ENCODE results near the gene TNS4.

TNS4 gene

GRCh38 chr17:40471846-40472732 lies 29.3 kb downstream of the TNS4 start:
- DNase-seq (ENCODE audit: low spot score), result no peak

DNA sequence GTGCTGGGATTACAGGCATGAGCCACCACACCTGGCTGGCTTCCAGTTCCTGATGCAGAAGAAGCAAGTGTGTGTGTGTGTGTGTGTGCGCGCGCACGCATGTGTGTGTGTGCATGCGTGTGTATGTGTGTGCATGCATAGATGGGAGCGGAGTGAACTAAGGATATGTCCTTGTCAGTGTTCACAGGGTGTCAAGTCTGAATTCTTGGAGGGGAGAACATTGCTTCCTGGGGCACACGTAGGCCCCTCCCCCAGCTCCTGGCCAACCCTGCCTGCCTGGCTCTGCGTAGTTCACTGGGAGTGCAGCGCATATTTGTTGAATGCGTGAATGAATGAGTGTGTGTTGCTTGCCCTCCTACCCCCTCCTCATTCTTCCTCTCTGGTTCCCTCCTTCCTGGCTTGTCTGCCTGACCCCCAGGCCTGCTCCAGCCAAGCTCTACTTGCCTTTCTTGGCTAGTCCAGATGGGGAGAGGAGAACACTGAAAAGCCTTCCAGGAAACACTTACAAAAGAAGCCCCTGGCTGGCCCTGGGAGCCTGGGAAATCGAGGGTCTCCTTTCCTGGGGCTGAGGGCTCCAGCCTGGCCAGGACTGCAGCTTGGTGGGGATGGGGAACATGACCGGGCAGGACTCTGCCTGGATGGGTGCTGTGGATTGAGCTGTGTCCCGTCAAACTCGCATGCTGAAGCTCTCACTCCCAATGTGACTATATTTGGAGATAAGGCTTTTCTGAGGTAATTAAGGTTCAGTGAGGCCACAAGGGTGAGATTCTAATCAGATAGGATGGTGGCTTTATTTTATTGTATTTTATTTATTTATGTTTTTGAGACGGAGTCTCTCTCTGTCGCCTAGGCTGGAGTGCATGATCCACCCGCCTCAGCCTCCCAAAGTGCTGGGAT lies 30.2 kb downstream of the TNS4 start:
- DNase-seq (ENCODE audit: low spot score), result no peak

DNA sequence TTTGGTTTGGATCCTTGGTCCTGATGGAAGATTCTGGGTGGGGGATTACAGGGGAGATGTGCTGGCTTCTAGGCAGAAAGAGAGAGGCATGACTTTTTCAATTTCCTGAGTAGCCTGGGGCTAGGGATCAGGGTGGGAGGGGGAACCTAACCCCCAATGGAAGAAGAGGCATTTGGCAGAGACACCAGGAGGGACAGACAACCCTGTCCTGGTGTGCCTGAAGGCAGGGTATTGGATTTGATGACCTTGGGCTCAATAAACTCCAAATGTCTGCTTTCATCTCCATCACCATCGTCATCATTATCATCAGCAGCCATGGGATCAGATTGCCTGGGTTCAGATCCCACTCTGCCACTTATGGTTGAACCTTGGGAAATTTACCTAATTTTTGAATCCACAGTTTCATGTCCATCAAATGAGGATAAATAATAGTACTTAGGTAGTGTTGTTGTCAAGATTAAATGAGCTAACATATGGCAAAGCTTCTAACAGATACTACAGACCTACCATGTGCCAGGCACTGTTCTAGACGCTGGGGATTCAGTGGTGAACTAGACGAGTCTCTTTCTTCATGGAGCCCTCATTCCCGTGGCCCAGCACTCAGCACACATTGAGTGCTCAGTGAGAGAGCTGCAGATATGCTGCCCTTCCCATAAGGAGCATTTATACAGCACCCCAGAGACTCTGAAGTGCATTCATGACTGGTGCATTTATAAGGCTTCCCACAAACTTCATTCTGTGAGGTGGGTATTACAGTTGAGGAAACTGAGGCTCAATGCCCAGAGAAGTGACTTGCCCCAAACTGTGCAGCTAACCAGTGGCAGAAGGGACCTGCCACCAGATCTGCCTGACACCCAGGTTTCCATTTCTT lies 31.4 kb downstream of the TNS4 start:
- DNase-seq (ENCODE audit: low spot score), result no peak

DNA sequence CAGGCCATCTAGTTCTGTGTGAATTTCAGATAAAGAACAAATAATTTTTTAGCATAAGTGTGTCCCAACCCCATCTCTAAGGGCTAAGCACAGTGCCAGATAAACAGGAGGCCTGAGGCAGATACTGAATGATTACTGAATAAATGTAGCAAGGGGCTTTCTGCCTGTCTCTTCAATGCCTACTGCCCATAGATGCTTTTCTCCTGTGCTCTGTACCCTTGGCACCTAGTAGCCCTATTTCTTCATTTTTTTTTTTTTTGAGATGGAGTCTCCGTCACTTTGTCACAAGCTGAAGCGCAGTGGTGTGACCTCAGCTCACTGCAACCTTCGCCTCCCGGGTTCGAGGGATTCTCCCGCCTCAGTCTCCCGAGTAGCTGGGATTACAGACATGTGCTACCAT lies 32.9 kb downstream of the TNS4 start:
- DNase-seq (ENCODE audit: low spot score), result no peak

GRCh38 chr17:40467281-40467867 lies 34.0 kb downstream of the TNS4 start:
- DNase-seq (ENCODE audit: low spot score), result no peak

- DNase-seq (ENCODE audit: low spot score), result no peak
Observed at GRCh38 chr17:40466298-40466971, 35.0 kb downstream of the TNS4 start.

DNA sequence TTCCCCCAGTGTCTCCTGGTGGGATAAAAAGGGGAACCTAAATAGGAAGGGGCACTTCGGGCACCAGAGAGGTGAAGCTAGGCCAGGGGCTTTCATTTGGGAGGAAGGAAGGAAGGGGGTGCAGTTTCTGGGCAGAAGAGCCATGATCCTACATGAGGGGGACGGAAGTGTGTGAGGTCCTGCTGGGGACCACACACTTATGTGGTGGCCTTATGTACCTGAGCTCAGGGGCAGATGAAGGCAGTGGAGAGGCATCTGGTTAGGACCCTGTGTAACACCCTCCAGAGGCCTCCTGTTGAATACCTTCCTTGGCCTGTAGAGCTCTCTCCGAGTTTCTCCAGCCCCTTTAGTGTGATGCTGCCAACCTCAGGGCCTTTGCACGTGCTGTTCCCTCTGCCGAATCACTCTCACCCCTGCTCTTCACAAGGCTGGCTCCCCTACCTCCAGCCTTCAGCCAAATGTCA lies 37.0 kb downstream of the TNS4 start:
- no peak for DNase-seq (ENCODE audit: low spot score)

- no peak for DNase-seq (ENCODE audit: low spot score)
Observed at GRCh38 chr17:40463122-40463550, 38.3 kb downstream of the TNS4 start.

- no peak for DNase-seq (ENCODE audit: low spot score)
Observed at GRCh38 chr17:40462343-40463121, 38.9 kb downstream of the TNS4 start.

DNA sequence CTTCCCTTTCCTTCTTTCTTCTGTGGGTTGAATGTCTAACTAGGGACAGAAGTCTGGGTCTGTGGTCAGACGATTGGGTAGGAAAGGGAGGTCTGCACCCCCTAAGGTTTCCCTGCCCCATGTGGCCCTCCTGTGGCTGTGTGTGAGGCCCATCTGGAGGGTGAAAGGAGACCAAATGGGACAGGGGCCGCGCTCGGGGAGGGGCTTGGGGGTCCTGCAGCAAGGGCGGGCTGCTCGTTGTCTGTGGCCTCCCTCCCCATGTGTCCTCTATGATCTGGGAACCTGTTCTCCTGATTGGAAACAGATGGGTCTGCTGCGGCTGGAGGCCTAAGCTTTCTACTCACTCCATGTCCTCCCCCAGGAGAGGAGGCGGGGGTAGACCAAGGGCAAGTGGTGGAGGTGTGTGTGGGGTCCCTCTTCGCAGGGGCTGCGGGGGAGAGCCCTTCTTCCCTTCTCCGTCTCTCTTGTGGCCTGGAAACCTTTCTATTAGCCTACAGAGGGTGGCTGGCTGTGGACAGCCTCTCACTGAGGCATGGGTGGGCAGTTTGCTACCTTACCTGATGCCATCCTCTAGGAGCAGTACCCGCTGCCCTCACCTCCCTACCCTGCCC lies 39.6 kb downstream of the TNS4 start:
- DNase-seq (ENCODE audit: low spot score), result no peak

- no peak for DNase-seq (ENCODE audit: low spot score)
Observed at GRCh38 chr17:40460968-40461731, 40.3 kb downstream of the TNS4 start.

DNA sequence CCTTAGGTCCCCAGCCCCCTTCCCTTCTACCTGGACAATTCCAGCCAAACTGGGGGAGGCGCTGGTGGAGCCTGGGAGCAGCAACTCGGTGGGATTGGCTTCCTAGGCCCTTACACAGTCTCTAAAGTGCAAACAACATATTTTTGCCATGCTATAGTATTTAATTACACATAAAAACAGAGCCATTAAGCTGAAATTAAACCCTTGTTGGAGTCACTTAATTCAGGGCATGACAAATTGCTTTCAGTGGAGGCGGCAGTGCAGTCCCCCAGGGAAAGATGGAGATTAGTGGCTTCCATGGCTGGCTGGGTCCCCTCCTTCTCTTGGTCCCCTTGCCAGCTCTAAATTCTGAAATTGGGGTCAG lies 40.8 kb downstream of the TNS4 start:
- no peak for DNase-seq (ENCODE audit: low spot score)

DNA sequence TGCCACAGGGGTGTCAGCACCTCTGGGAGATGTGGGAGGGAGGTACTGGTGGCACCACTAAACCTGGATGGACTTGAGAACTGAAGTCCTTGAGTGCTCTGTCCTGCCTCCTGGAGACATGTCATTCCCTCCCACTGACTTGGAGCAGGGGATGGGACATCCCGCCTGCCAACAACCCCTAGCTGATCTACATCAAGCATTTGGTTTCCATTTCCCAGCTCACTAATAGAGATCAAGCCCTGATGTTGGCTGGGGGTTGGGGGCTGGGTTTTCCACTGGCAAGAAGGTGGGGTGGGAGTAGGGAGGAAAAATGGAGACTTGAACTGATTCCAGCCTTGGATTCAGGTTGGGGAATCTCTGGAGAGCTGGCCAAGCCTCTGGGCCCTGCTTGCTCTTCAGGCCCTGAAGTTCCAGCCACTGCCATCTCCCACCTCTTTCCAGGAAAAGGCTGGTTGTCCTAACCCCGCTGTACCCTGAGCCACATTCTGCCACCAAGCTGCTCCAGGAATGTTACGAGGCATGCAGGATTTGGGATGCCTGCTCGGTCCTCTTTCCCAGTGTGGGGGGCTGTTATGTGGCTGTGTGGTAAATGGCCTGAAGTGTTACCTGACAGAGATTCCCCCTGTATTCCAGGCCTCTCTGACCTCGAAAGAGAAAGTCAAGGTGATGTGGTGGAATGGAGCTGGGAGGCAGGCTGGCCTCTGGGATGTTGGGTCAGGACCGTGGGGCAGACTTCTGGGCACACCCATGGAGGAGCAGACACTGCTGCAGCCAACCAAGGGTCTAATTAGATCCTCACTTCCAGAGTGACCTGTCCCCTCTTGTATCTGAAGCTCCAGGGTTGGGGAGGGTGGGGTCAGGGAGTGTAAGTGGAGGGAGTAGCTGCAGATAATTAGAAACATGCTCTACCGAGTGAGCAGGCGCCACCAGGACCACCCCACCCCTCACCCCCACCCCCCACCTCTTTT lies 41.5 kb downstream of the TNS4 start:
- DNase-seq (ENCODE audit: low spot score), result no peak

- DNase-seq (ENCODE audit: low spot score), result no peak
Observed at GRCh38 chr17:40458851-40459482, 42.5 kb downstream of the TNS4 start.

DNA sequence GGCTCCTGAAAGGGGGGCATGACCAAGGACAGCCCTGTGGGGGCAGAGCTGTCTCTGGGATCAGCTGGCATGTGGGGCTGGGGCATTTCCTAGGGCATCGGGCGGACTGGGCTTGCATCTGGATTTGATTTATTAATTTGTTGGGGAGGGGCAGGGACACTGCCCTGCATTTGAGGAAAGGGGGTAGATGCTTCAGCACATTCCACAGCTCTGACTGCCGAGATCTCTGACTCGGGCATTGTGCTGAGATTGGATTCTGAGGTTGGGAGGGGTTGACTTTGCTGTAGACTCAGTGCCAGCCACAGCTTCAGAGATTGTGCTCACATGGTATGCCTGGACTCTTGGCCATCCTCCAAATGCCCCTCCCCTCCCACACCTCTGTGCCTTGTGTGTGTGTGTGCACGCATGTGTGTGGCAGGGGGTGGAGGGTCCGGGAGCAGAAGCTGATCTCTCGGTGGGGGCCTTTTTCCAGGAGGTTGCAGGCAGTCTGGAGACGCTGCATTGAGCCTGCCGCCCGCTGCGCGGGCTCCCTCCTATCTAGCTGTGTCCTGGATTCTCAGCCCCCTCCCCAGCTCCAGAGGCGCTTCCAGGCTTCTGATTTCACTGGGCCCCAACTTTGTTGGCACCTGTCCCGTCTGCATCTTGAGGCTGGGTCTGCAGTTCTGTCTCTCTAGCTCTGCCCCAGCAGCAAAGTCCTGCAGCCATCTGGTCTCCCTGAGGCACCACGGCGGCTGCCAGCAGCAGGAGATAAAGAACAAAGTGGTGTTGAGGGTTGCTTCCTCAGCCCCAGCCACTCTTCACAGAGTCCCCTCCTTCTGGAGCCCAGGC lies 43.2 kb downstream of the TNS4 start:
- DNase-seq (ENCODE audit: low spot score), result no peak

GRCh38 chr17:40457369-40457768 lies 44.1 kb downstream of the TNS4 start:
- DNase-seq (ENCODE audit: low spot score), result no peak

All from HuH-7.5 (cell line).